B cell (primary cell): ENCODE results near the gene RUFY4. TPM values are rescaled to one million over a fixed set of nuclear protein-coding genes. Genes with fewer than 3 reads are reported as not detected.

Source experiments
- ATAC-seq: fragments of 200-7000 bp; cut with Tn5 transposase; one replicate; pipeline ENCODE4 v1.10.0; 2021; ENCODE audit warnings: low read depth, mild to moderate bottlenecking, moderate number of reproducible peaks, moderate library complexity
- CTCF ChIA-PET: fragments of 350-600 bp; sonication (Branson Sonifier 250); formaldehyde crosslinking; loops from one replicate; lab custom pipeline; 2021; ENCODE audit warnings: antibody characterized with exemption, inconsistent platforms; lab: Charles Lee
- POLR2A ChIA-PET: fragments of 350-600 bp; sonication (Branson Sonifier 250); formaldehyde crosslinking; loops from one replicate; lab custom pipeline; 2021; ENCODE audit warnings: antibody characterized with exemption; lab: Charles Lee
- DNase-seq: peaks from one replicate; pipeline ENCODE4 v3.0.0; 2013
- H2AFZ ChIP-seq: 2 replicates; pipeline ENCODE4 v1.6.1; 2012; ENCODE audit warnings: mild to moderate bottlenecking, low read depth, low read length; ENCODE audit not compliant: insufficient read depth, poor library complexity, severe bottlenecking
- H3K27ac ChIP-seq, 2 donors: 1 replicate in 1 of 2; 2 replicates in 1 of 2; pipeline ENCODE4 v1.5.1; 2012 to 2013; ENCODE audit warnings: low read length in 2 of 2, mild to moderate bottlenecking in 2 of 2, moderate library complexity in 1 of 2
- H3K27me3 ChIP-seq, 4 experiments: fragments of 200-600 bp in 1 of 4; sonication (generic) in 1 of 4; replicated peaks in 1 of 4; 1 replicate in 2 of 4; 2 replicates in 2 of 4; pipeline versions ENCODE4 v1.6.1 to v1.7.0; 2013 to 2016; ENCODE audit warnings: low read length in 3 of 4, mild to moderate bottlenecking in 2 of 4, mixed read lengths in 1 of 4, moderate library complexity in 1 of 4; ENCODE audit not compliant: insufficient read depth in 4 of 4, control insufficient read depth in 3 of 4; ENCODE audit errors: control extremely low read depth in 1 of 4
- H3K36me3 ChIP-seq, 2 experiments: replicated peaks in 1 of 2; 1 replicate in 1 of 2; 2 replicates in 1 of 2; pipeline versions ENCODE4 v1.6.1 to v1.7.1; 2013; ENCODE audit warnings: low read length in 1 of 2; ENCODE audit not compliant: insufficient read depth in 2 of 2, control insufficient read depth in 1 of 2; ENCODE audit errors: control extremely low read depth in 1 of 2, extremely low read depth in 1 of 2
- H3K4me1 ChIP-seq, 2 donors: fragments of 200-600 bp in 1 of 2; sonication (generic) in 1 of 2; 1 replicate in 1 of 2; 2 replicates in 1 of 2; pipeline versions ENCODE4 v1.5.1 to v1.6.1; 2013 to 2017; ENCODE audit warnings: low read length in 2 of 2; ENCODE audit not compliant: control insufficient read depth in 2 of 2, insufficient read depth in 2 of 2
- H3K4me2 ChIP-seq: replicated peaks from 2 replicates; pipeline ENCODE3; 2012; ENCODE audit warnings: mild to moderate bottlenecking, low read depth, low read length; ENCODE audit not compliant: poor library complexity, severe bottlenecking
- H3K4me3 ChIP-seq, 5 experiments: fragments of 200-600 bp in 1 of 5; sonication (generic) in 1 of 5; 1 replicate in 3 of 5; 2 replicates in 2 of 5; pipeline versions ENCODE4 v1.5.1 to v1.7.0; 2011 to 2016; ENCODE audit warnings: low read length in 4 of 5, mild to moderate bottlenecking in 4 of 5, low read depth in 2 of 5, control low read depth in 1 of 5, moderate library complexity in 1 of 5; ENCODE audit not compliant: insufficient read depth in 1 of 5; ENCODE audit errors: control extremely low read depth in 1 of 5, extremely low read depth in 1 of 5
- H3K79me2 ChIP-seq: fragments of 200-600 bp; sonication (generic); one replicate; pipeline ENCODE4 v1.6.0; 2016; ENCODE audit warnings: low read length; ENCODE audit not compliant: control insufficient read depth, insufficient read depth
- H3K9ac ChIP-seq: fragments of 200-600 bp; sonication (generic); 2 replicates; pipeline ENCODE4 v1.6.1; 2017; ENCODE audit warnings: mild to moderate bottlenecking, low read length, moderate library complexity
- H3K9me3 ChIP-seq, 3 donors: one replicate each; pipeline versions ENCODE4 v1.6.1 to v1.7.1; 2013; ENCODE audit warnings: low read length in 2 of 3; ENCODE audit not compliant: control insufficient read depth in 2 of 3, insufficient read depth in 1 of 3; ENCODE audit errors: control extremely low read depth in 1 of 3
- H4K20me1 ChIP-seq: 2 replicates; pipeline ENCODE4 v1.6.0; 2012; ENCODE audit warnings: mild to moderate bottlenecking, low read length; ENCODE audit not compliant: insufficient read depth, control insufficient read depth, poor library complexity, severe bottlenecking
- H3K27ac Mint-ChIP-seq: one replicate; pipeline ENCODE4 v1.8.0; 2021; ENCODE audit warnings: mixed read lengths
- H3K27me3 Mint-ChIP-seq: one replicate; pipeline ENCODE4 v1.8.0; 2021; ENCODE audit warnings: mixed read lengths
- H3K4me1 Mint-ChIP-seq: one replicate; pipeline ENCODE4 v1.8.0; 2021; ENCODE audit warnings: mixed read lengths
- H3K4me3 Mint-ChIP-seq: one replicate; pipeline ENCODE4 v1.8.0; 2021; ENCODE audit warnings: mixed read lengths
- H3K9me3 Mint-ChIP-seq: one replicate; pipeline ENCODE4 v1.8.0; 2022; ENCODE audit warnings: mixed read lengths; ENCODE audit not compliant: insufficient read depth
- EZH2 ChIP-seq: IDR thresholded peaks from 2 replicates; pipeline ENCODE4 v1.6.1; 2012; ENCODE audit warnings: borderline replicate concordance, low read depth, mild to moderate bottlenecking, moderate library complexity, low read length; ENCODE audit not compliant: insufficient read depth, poor library complexity, severe bottlenecking
- WGBS: methylation state at CpG from one replicate; pipeline ENCODE4 v1.1.5; 2013; ENCODE audit warnings: missing lambda C conversion rate; ENCODE audit not compliant: insufficient coverage; 5-methylcytosine and 5-hydroxymethylcytosine counted together
- intact Hi-C: fragments of 100-400 bp; cut with micrococcal nuclease; formaldehyde crosslinking; loops from one replicate; pipeline ENCODE4 v1.10.0; 2022
- polyA plus RNA-seq: library from polyadenylated mRNA; depleted of rRNA; stranded (reverse); fragments of >200 nt; gene quantifications from 2 replicates; pipeline ENCODE4 v1.2.3, GENCODE V29; 2012
- total RNA-seq, 2 donors: library from RNA; stranded (reverse); fragments of 120-200 nt in 1 of 2; gene quantifications; 1 replicate in 1 of 2; 2 replicates in 1 of 2; pipeline versions ENCODE4 v1.2.3 to v1.2.4, GENCODE V29; 2013 to 2022
- TF ChIP-seq, protein P1 (sequence below): fragments of 200-600 bp; IDR thresholded peaks from one replicate; pipeline ENCODE4 v1.8.0; 2022; ENCODE audit warnings: antibody characterized with exemption, mild to moderate bottlenecking

Gene RUFY4
- total and polyA plus RNA-seq, 2 donors (not counting 1 experiment from before 2014, with no cell fraction given), result 0.34 TPM; not detected in 1

GRCh38 chr2:218065239-218066006 is 3.6 kb upstream of the RUFY4 start:
- Histone ChIP-seq H3K9ac (no peak overlapping the region), H3K4me2 (no peak overlapping the region), H3K4me1 (peaks cover 7 to 17% of the 10 kb centered on the region in 2 donors), H3K4me3 (no peak overlapping the region), H3K79me2 (no peaks in the 10 kb centered on the region), H3K27me3 (peaks cover 0 to 17% (median 2%) of the 10 kb centered on the region in 4 experiments), H3K27ac (no peak overlapping the region), H3K9me3 (no peaks in the 10 kb centered on the region), H3K36me3 (no peaks in the 10 kb centered on the region), H2AFZ (no peak overlapping the region), H4K20me1 (no peaks in the 10 kb centered on the region)
- H3K4me3 Mint-ChIP-seq, result no peak overlapping the region
- H3K4me1 Mint-ChIP-seq, result peaks cover 14% of the 10 kb centered on the region
- ChIA-PET POLR2A (no interaction called here), CTCF (no interaction called here)
- H3K27ac Mint-ChIP-seq, result no peak overlapping the region
- no peak for TF ChIP-seq EZH2
- TF ChIP-seq, protein P1, sequence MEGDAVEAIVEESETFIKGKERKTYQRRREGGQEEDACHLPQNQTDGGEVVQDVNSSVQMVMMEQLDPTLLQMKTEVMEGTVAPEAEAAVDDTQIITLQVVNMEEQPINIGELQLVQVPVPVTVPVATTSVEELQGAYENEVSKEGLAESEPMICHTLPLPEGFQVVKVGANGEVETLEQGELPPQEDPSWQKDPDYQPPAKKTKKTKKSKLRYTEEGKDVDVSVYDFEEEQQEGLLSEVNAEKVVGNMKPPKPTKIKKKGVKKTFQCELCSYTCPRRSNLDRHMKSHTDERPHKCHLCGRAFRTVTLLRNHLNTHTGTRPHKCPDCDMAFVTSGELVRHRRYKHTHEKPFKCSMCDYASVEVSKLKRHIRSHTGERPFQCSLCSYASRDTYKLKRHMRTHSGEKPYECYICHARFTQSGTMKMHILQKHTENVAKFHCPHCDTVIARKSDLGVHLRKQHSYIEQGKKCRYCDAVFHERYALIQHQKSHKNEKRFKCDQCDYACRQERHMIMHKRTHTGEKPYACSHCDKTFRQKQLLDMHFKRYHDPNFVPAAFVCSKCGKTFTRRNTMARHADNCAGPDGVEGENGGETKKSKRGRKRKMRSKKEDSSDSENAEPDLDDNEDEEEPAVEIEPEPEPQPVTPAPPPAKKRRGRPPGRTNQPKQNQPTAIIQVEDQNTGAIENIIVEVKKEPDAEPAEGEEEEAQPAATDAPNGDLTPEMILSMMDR, result no peak
- DNase-seq (no peak), ATAC-seq (no peak)
- H3K27me3 Mint-ChIP-seq, result peaks cover 24% of the 10 kb centered on the region
- intact Hi-C loops, result no loop called here
- no peaks in the 10 kb centered on the region for H3K9me3 Mint-ChIP-seq
- WGBS, result 67% methylated on average over 7 of the region's 9 CpGs

DNA sequence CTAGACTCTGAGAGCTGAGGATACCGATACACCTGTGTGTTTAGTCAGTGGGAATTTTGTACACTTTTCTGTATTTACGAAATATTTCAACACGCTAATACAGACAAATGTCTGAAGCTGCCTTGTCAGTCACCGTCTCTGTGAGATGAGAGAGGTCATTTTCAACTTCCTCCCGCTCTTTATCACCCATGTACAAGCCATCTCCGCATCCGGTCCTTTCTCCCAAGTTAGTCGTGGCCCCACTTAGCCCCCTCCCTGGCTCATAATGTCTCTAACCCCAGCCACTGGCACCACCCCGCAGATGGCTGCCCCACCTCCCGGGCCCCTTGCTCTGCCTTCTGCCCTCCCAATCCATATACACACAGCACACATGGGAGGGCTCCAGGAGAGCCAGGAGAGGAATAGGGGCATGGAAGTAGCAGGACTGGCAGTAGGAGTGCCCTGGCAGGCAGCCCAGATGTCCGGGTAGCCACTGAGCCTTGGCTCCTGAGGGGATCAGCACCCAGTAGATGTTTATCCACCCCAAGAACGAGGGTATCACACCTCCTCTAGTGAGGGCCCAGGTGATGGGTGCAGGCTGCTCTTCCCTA is 2.0 kb upstream of the RUFY4 start:
- ChIA-PET CTCF (interaction anchor here (0.9 to 1.3 kb wide), 4 partner anchors 21 to 281 kb away, joined by 3 to 5 read pairs (median 4); no protein-coding TSS in a partner anchor), POLR2A (no interaction called here)
- Histone ChIP-seq H3K4me2 (no peak overlapping the region), H3K27ac (no peak overlapping the region), H3K36me3 (no peaks in the 10 kb centered on the region), H3K9ac (no peak overlapping the region), H2AFZ (no peak overlapping the region), H3K27me3 (peaks cover 0 to 17% (median 2%) of the 10 kb centered on the region in 4 experiments), H3K4me3 (no peak overlapping the region), H3K9me3 (no peaks in the 10 kb centered on the region), H3K4me1 (peaks cover 7 to 17% of the 10 kb centered on the region in 2 donors), H3K79me2 (no peaks in the 10 kb centered on the region), H4K20me1 (no peaks in the 10 kb centered on the region)
- Mint-ChIP-seq H3K27me3 (peaks cover 26% of the 10 kb centered on the region), H3K27ac (no peak overlapping the region), H3K4me3 (no peak overlapping the region), H3K9me3 (no peaks in the 10 kb centered on the region), H3K4me1 (peaks cover 14% of the 10 kb centered on the region)
- DNase-seq (no peak), ATAC-seq (no peak)
- intact Hi-C loops, result no loop called here
- WGBS, result 39% methylated on average over 6 of the region's 12 CpGs
- TF ChIP-seq, protein P1, result no peak
- TF ChIP-seq EZH2, result no peak
